ENCODE results near the gene PHF8.
A peak's percentile ranks its signal among the peaks of the same experiment; 100 is the strongest.

Gene PHF8

DNA sequence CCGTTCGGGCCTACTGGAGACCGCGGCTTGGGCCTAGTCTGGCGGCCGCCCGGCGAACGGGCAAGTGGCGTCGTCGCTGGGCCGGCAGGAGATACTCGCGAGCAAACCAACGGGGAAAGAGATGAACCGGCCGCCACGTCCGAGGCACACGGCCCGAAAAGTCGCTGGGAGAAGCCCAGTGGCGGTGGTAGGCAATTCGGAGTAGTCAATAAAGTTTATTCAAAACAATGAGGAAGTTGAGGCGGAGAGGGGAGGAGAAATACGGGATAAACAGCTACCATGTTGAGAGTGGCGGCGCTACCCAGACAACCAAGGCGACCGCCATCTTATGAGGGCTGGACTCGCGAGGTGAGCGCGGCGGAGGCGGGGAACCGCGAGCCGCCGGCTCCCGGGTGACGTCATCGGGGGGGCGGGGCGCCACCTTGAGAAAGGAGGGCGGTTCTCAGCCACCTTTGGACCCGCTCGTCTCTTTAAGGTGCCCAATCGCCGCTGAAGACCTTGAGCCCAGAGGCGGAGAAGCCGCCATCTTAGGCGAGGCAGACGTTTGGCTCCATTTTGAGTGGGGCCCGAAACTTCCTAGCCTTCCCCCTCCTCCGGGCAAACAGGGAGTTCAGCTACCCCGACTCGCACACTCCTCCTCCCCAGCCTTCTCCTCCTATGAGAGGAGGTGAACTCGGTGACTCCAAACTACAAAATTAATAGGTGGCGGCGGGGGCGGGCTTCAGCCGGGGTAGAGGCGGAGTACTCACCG is at the start of gene PHF8:
Gene PHF8 (minus strand): TSS at position 348 of the 751 bp plus-strand sequence. CDS start 1,745 bp downstream, outside the sequence.
- Histone ChIP-seq H4K20me1 (ENCODE audit: low read depth, low read length) (no peaks in the 10 kb centered on the region), H3K4me2 (ENCODE audit: low read depth, low read length, poor library complexity, severe bottlenecking) (peak within 1 kb of the TSS; percentile 87), H3K9me3 (ENCODE audit: insufficient read depth, low read length) (no peaks in the 10 kb centered on the region), H3K27me3 (ENCODE audit: low read length) (no peaks in the 10 kb centered on the region), H3K9ac (ENCODE audit: low read length) (peak within 1 kb of the TSS; percentile 93), H3K4me3 (ENCODE audit: insufficient read depth, low read length, poor library complexity, severe bottlenecking) (peak within 1 kb of the TSS; percentile 95), H3K79me2 (ENCODE audit: insufficient read depth, low read length) (peaks cover 10% of the 10 kb centered on the region; the same call in 1 of the 2 replicates), H3K36me3 (ENCODE audit: low read length) (no peaks in the 10 kb centered on the region; the same call in 1 of the 2 replicates), H3K27ac (ENCODE audit: low read depth, low read length) (peak within 1 kb of the TSS; percentile 88), H3K9me2 (replicated peaks; ENCODE audit: insufficient read depth, low read length) (no peaks in the 10 kb centered on the region), H3F3A (ENCODE audit: insufficient read depth) (0 out of 2 replicates have a peak, but pooled peaks cover 5% of the 10 kb centered on the region), H2AFZ (ENCODE audit: low read depth, low read length, severe bottlenecking) (peak within 1 kb of the TSS; percentile 79)
- TF ChIP-seq EZH2phosphoT487 (conservative IDR thresholded peaks at IDR 0.05; ENCODE audit: low read length), result no peak
- TF ChIP-seq, protein P1, sequence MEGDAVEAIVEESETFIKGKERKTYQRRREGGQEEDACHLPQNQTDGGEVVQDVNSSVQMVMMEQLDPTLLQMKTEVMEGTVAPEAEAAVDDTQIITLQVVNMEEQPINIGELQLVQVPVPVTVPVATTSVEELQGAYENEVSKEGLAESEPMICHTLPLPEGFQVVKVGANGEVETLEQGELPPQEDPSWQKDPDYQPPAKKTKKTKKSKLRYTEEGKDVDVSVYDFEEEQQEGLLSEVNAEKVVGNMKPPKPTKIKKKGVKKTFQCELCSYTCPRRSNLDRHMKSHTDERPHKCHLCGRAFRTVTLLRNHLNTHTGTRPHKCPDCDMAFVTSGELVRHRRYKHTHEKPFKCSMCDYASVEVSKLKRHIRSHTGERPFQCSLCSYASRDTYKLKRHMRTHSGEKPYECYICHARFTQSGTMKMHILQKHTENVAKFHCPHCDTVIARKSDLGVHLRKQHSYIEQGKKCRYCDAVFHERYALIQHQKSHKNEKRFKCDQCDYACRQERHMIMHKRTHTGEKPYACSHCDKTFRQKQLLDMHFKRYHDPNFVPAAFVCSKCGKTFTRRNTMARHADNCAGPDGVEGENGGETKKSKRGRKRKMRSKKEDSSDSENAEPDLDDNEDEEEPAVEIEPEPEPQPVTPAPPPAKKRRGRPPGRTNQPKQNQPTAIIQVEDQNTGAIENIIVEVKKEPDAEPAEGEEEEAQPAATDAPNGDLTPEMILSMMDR (IDR thresholded peaks at IDR 0.05; ENCODE audit: insufficient read depth, low read length, poor library complexity, severe bottlenecking), result no peak

DNA sequence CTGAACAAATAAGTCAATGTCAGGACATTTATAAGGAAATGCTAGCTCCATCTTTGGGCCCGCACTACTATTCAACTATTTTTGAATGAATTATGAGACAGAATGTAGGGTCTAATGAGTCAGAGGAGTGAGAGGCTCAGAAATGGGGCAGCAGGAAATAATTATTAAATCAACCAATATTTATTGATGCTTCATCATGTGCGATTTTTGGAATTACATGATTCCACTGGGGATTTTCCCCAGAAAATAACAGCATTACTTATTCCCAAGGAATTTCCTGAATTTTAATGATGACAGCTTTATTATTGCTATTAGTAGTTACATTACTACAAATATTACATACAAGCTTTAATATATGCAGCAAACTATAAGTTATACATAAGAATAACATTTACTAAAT is 49.3 kb upstream of the PHF8 start:
- Histone ChIP-seq H3K27ac (ENCODE audit: low read depth, low read length) (no peak overlapping the region), H3K79me2 (ENCODE audit: insufficient read depth, low read length) (no peaks in the 10 kb centered on the region), H3K4me3 (ENCODE audit: insufficient read depth, low read length, poor library complexity, severe bottlenecking) (no peak overlapping the region), H3K9ac (ENCODE audit: low read length) (no peak overlapping the region), H3K27me3 (ENCODE audit: low read length) (no peaks in the 10 kb centered on the region), H3K9me3 (ENCODE audit: insufficient read depth, low read length) (no peaks in the 10 kb centered on the region), H3K9me2 (replicated peaks; ENCODE audit: insufficient read depth, low read length) (no peaks in the 10 kb centered on the region), H3K4me2 (ENCODE audit: low read depth, low read length, poor library complexity, severe bottlenecking) (no peak overlapping the region), H4K20me1 (ENCODE audit: low read depth, low read length) (no peaks in the 10 kb centered on the region), H3F3A (ENCODE audit: insufficient read depth) (no peaks in the 10 kb centered on the region), H3K36me3 (ENCODE audit: low read length) (no peaks in the 10 kb centered on the region), H2AFZ (ENCODE audit: low read depth, low read length, severe bottlenecking) (no peak overlapping the region)
- TF ChIP-seq EZH2phosphoT487 (conservative IDR thresholded peaks at IDR 0.05; ENCODE audit: low read length), result no peak
- TF ChIP-seq, protein P1 (IDR thresholded peaks at IDR 0.05; ENCODE audit: insufficient read depth, low read length, poor library complexity, severe bottlenecking), result no peak

DNA sequence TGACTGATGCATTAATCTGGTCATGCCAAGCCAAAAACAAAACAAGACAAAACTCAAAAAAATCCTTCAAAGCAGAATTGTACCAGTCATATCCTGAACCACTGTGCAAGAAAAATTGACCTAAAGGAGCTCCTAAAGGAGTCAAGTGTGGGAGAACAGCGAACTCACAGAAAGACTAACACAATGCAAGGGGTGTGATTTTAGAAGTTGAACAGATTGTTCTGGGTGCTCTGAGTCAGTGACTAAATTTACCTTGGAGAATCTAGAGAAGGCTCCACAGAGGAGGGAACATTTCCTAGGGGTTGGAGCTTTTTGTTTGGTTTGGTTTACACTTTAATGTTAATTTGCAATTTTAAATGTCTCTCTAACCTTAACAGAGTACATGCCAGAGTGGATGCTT is 48.9 kb upstream of the PHF8 start:
- TF ChIP-seq, protein P1 (IDR thresholded peaks at IDR 0.05; ENCODE audit: insufficient read depth, low read length, poor library complexity, severe bottlenecking), result no peak
- TF ChIP-seq EZH2phosphoT487 (conservative IDR thresholded peaks at IDR 0.05; ENCODE audit: low read length), result no peak
- Histone ChIP-seq H3K4me3 (ENCODE audit: insufficient read depth, low read length, poor library complexity, severe bottlenecking) (no peak overlapping the region), H3K27me3 (ENCODE audit: low read length) (no peaks in the 10 kb centered on the region), H3K4me2 (ENCODE audit: low read depth, low read length, poor library complexity, severe bottlenecking) (no peak overlapping the region), H2AFZ (ENCODE audit: low read depth, low read length, severe bottlenecking) (no peak overlapping the region), H3K9me2 (replicated peaks; ENCODE audit: insufficient read depth, low read length) (no peaks in the 10 kb centered on the region), H3K79me2 (ENCODE audit: insufficient read depth, low read length) (no peaks in the 10 kb centered on the region), H3K9ac (ENCODE audit: low read length) (no peak overlapping the region), H3K9me3 (ENCODE audit: insufficient read depth, low read length) (no peaks in the 10 kb centered on the region), H3K36me3 (ENCODE audit: low read length) (no peaks in the 10 kb centered on the region), H3F3A (ENCODE audit: insufficient read depth) (no peaks in the 10 kb centered on the region), H4K20me1 (ENCODE audit: low read depth, low read length) (no peaks in the 10 kb centered on the region), H3K27ac (ENCODE audit: low read depth, low read length) (no peak overlapping the region)

Measured in SU-DHL-6 (cell line).